Tongue (tissue), 2 donors: Measurements from ENCODE around the gene OR7A5. TPM values are rescaled to one million over a fixed set of nuclear protein-coding genes. Genes with fewer than 3 reads are reported as not detected.
"Not testable (repeated sequence)": the region's sequence is repeated elsewhere in the genome, so short reads cannot be mapped to it uniquely, and the experiment has no call there.

Experiments used
- DNase-seq: peaks from one replicate; pipeline ENCODE4 v3.0.0-alpha.2; 2015
- total RNA-seq: library from RNA; depleted of rRNA; stranded (reverse); fragments of >200 nt; gene quantifications from one replicate; pipeline ENCODE4 v1.2.3, GENCODE V29; 2014

The OR7A5 gene
- not detected for total RNA-seq

DNA sequence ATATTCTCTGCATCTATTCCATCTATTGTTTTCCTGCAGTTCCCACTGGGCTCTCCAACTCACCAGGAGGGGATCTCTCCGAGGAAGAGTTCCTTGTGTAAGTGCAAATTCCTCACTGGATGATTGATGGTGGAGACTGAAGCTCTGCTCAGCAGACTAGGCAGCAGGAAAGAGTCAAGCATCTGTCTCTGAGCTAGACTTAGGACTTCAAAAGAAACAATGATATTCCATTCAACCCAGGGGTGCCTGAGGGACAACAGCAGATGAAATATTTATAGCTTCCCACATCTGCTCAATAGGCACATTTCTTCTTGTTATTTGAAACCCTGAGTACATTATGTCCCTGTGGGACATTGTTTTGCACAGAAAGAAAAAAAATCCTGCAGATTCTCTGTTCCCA, at the start of gene OR7A5, which contains the start of gene OR7C1:
OR7A5 (minus strand) TSS at position 175 of the 400 bp plus-strand sequence. CDS start 6,944 bp downstream, outside the sequence.
OR7C1 (minus strand) TSS at position 175 of the 400 bp plus-strand sequence. CDS start 35,049 bp downstream, outside the sequence.
- peak; percentile 47 for DNase-seq

DNA sequence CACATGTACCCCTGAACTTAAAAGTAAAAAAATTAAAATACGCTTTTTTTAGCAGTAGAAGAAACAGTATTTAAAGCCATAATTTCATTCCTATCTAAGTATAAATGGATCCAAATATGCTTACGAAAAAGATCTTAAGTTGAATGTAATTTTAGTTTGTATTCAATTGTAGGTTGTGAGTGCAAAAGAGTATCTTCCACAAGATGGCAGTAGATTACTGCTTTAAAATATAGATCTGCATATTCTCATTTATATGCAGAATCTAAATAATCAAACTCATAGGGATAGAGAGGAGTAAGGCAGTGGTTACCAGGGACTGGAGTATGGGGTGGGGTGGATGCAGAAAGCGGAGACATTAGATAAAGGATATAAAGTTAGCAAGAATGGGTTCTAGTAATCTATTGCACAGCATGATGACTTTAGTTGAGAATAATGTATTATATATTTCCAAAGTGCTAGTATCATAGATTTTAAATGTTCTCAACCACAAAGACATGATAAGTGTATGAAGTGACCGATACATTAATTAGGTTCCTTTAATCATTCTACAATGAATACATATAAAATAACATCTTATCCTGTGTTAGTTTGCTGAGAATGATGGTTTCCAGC, 36.7 kb upstream of the OR7A5 start:
- DNase-seq, result peak; percentile 31

DNA sequence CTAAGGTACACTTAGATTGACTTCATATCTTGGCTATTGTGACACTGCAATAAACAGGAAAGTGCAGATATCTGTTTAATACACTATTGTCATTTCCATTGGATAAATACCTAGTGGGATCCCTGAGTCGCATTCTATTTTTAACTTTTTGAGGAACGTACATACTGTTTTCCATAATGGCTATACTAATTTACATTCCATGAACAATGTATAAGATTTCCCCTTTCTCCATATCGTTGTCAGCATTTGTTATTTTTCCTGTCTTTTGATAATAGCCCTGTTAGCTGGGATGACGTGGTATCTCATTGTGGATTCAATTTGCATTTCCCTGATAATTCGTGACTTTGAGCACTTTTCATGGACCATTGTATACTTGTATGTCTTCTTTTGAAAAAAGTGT, 33.5 kb upstream of the OR7A5 start:
- DNase-seq, result no peak

DNA sequence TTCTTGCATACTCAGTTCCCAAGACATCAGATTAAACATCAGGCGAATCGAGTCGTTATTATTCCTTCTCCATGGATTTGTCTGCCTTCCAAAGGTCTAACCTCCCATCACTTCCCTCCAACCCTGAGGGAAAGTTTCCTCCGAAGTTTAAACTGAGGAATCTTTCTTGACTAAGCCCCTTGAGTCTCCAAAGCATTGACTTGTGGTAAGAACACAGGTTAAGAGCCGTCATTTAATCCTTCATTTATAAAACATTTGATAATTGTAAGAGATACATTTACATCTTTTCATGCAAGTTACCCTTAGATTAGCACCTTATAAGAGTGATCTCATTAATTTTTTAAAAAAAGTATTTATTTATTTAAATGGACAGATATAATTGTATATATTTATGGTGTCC, 13.8 kb upstream of the OR7A5 start, which contains the start of gene OR7A10:
OR7A10 (minus strand) TSS at position 101 of the 400 bp plus-strand sequence. CDS start 7,045 bp downstream, outside the sequence.
- DNase-seq, result no peak

DNA sequence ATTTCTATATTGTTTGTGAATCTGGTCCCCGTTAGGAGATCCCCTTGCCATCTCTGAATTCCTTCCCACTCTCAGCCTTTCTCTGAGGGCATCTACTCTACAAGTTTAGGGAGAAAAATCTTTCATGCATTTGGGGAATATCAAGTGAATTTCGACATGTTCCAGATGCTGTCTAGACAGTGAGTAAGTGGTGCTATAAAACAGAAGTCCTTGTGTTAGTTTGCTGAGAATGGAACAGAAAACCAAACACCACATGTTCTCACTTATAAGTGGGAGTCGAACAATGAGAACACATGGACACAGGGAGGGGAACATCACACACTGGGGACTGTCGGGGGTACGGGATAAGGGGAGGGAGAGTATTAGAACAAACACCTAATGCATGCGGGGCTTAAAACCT, 8.6 kb upstream of the OR7A5 start:
- DNase-seq, result peak; percentile 71

DNA sequence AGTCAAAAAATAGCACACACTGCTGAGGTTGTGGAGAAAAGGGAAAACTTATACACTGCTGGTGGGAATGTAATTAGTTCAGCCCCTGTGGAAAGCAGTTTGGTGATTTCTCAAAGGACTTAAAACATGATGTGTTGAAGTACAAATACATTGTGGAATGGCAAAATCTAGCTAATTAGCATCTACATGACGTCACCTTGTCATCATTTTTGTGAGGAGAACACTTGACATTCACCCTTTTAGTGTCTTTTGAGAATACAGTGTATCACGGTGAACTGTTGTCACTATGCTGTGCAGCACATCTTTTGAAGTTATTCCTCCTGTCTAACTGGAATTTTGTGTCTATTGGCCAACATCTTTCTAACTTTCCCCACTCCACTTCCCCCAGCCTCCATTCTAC, 8.2 kb upstream of the OR7A5 start:
- DNase-seq, result no peak

DNA sequence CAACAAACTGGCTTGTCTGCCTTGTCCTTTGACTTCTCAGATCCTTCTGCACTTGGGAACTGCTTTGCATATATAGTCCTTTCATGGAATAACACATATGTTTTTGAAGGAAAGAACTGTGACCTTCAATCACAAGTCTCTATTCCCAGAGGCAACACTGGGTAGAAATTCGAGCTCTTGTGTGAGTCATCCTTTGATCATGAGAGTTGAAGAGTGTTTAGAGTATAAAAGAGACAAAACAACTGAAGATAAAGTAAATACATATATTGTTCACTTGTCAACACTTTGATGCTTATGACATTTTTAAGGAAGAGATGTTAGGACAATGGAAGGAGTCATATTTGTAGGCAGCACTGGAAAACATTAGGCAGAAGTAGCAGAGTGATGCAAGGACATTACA, 5.2 kb upstream of the OR7A5 start:
- DNase-seq, result peak; percentile 11

DNA sequence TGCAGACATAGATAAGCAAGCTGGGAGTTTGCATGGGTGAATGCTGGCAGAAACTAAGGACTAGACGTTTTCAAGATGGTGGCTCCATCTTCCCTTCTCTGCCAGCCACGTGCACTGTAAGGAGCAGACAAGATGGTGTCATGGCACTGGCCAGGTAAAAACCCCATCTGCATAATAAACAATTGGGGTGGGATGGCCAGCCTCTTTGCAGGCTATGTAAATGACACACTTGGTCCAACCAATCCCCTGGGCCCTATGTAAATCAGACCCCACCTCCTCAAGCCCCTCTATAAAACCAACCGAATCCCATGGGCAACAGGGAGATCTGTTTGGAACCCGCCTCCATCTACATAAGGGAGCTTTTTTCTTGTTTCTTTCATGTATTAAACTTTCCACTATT, 2.4 kb upstream of the OR7A5 start:
- DNase-seq, result no peak

DNA sequence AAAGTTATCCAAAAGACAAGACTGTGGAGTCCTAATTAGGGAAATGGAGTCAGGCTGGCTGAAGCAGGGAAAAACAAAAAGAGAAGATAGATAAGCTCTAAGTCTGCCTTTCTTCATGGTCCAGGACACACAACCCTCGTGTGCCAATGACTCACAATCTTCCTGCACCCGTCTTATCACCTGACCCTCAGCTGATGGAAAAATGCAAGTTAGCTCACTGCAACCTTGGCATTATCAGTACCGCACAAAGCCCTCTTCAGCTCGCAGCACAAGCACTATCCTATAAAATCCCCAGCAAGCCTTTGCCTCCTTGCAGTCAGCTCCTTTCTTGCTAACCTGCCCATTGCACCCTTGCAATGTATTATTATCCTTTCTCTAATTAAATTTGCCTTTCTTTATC, 4.3 kb downstream of the OR7A5 start:
- DNase-seq, result no peak

DNA sequence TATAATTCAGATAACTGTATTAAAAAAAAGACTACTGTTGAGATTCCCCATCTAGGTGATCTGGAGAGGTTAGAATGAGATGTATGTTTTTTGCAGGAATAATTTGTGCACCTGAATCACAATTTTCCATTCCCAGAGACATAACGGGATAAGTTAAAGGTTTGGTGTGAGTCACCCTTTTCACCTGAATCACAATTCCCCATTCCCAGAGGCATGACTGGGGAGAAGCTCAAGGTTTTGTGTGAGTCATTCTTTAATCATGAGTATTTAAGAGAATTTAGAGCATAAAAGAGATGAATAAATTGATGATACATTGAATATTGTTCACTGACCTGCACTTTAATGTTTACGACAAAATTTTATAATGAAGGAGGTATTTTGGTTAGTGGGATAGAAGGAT, 9.0 kb downstream of the OR7A5 start:
- DNase-seq, result no peak

DNA sequence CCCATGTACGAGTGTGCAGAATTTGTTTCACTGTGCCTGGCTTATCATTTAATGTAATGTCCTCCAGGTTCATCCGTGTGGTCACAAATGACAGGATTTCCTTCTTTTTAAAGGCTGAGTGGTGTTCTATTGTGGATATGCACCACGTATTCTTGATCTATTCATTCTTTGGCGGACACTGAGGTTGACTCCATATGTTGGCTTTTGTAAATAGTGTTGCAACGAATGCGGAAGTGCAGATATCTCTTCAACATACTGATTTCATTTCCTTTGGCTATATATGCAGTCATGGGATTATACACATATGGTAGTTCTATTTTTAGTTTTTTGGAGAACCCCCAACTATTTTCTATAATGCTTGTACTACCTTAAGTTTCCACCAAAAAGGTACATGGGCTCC, 13.0 kb downstream of the OR7A5 start:
- DNase-seq, result peak; percentile 49

DNA sequence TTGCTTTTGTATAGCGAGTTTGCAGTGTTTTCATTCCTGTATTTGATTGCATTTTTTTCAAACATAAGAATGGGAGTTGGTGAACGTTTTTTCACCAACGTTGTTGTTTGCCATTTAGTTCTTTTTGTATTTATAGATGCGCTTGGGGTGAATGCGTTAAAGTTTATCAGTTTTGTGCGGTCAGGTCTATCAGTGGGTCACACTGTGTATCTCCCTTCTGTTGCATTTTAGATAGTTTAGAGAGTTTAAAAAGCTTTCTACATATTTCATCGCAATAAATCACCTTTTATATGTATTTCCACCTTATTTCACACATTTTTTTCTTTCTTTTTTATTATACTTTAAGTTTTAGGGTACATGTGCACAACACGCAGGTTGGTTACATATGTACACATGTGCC, 16.4 kb downstream of the OR7A5 start:
- no peak for DNase-seq

DNA sequence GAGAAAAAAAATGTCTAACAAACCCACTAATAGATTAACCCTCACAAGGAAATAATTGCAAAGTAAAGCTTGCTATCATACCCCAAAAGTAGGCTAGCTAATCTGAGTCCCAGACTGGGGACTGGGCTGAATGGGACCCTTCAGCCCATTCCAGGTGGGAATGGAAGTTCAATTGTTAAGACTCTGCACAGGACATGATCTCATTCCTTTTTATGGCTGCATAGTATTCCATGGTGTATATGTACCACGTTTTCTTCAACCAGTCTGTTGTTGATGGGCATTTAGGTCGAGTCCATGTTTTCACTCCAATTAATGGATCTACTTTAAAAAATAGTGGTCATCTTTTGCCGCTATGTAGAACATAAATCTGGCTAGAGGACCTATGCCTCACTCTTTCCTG, 17.9 kb downstream of the OR7A5 start:
- DNase-seq, result no peak

DNA sequence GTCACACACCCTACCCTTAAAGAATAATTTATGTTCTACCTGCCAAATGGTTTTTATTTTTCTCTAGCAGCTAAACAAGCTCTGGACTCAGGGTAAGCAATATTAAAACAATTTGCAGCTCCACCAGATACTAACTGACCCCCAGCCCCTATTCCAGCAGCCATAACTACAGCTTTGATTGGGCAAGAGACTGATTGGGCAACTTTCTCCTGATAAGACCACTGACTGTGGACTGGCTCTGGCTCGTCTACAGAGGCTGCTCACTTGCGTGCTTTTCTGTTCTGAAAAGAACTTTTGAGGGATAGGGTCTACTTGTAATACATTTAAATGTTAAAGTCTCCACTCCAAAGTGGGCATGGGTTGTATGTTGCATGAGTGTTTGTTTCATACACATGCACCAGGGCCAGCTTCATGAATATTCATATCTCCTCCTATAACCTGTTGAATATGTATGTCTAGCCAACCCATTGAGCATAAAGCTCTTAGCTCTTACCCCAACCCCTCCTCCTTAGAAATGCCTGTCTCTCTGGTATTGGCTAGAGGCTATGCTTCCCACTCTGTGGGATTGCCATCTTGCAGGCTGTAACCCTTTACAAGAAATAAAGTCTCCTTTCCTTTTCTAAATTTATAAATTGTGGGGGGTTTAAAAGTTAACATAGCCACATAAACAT, 19.9 kb downstream of the OR7A5 start:
- DNase-seq, result no peak

DNA sequence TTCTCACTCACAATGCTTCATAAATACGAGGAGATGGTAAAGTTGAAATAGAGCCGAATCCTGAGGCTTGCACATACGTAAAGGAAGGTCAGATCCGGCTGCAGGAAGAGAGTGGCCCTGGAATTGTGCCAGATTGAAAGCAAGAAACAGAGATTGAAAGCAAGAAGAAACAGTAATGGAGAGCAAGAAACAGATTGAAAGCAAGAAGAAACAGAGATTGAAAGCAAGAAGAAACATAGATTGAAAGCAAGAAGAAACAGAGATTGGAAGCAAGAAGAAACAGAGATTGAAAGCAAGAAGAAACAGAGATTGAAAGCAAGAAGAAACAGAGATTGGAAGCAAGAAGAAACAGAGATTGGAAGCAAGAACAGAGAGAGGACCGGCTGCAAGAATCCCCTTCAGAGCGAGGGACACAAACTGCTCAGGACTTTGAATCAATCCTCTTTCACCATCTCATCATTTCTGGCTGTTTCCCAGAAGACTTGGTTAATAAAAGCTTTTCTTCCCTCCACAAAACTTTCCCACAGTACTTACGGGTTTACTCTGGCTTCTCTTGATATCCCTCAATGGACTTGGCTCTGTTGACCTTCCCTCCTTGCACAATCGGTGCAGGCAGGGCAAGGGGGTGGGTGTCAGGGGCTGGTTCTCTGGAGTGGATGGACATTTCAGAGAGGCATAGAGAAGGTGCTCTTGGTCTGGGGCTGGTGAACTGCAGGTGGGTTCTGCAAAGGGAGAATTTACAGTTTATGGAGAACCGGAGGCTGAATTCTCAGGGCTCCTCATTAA, 25.5 kb downstream of the OR7A5 start:
- no peak for DNase-seq

DNA sequence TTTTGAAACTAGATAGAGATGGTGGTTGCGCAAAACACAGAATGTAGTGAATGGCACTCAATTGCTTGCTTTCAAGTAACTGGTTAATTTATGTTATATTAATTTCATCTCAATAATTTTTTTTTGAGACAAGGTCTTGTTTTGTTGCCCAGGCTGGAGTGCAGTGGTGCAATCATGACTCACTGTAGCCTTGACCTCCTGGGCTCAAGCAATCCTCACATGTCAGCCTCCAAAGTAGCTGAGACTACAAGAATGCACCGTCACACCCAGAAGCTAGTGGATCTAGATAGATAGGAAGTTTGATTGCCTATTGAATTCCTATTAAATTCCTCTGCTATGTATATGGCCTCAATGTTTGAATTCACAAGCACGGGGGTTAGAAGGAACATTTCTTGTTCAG, 30.2 kb downstream of the OR7A5 start:
- DNase-seq, result no peak

DNA sequence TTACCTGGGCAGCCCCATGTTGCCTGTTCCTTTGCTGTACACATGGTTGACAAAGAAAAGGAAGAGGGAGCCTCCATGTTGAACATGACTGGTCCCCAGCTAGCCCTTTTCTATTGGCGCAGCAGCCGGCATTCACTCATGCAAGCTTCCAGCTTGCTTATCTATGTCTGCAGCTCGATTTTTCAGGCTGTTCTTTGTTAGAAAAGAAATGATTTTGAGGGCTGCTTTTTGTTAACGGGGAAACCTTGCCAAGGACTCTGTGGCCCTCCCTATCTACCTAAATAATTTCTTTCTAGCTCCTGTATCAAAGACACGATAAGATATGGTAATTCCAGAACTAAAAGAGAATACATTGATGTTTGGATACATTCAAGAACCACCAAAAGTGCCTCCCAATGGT, 36.2 kb downstream of the OR7A5 start:
- no peak for DNase-seq

DNA sequence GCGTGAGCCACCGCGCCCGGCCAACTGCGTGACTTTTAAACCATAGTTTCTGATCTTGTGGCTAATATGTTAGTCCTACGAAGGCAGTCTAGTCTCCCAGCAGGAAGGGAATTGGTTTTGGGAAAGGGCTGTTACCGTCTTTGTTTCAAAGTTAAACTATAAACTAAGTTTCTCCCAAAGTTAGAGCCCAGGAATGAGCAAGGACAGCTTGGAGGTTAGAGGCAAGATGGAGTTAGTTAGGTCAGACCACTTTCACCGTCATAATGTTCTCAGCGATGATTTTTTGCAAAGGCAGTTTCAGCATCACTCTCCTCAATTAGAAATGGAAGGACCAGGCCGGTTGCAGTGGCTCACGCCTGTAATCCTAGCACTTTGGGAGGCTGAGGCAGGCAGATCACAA, 39.0 kb downstream of the OR7A5 start:
- no peak for DNase-seq

DNA sequence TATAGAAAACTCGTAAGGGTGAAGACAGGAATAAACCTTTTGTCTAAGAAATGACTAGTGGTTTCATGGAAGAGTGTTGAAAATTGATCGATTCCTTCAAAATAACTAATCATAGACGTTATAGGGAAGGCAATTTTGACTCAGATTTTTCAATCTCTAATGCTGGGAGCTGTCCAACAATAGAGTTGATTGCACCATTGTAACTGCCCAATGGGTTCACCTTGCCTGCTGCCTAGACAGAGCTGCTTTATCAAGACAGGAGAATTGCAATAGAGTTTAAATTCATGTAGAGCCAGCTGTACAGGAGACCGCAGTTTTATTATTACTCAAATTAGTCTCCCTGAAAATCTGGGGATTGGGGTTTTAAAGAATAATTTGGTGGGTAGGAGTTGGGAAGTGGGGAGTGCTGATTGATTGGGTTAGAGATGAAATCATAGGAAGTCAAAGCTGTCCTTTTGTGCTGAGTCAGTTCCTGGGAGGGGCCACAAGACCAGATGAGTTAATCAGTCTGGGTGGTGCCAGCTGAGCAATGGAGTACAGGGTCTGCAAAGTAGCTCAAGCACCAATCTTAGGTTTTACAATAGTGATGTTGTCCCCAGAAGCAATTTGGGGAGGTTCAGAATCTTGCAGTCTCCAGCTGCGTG, 39.8 kb downstream of the OR7A5 start:
- DNase-seq, result no peak

DNA sequence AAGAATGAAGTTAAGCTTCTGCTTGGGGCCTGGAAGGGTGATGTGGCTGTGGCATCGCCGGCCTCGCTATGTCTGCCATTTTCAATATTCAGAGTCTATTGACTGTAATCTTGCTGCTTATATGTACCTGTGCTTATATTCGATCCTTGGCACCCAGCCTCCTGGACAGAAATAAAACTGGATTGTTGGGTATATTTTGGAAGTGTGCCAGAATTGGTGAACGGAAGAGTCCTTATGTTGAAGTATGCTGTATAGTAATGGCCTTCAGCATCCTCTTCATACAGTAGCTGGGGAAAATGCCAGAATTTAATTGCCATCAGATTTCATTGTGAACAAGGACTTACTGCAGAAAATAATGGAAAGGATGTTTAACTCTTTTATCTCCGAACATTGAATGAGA, 42.7 kb downstream of the OR7A5 start:
- not testable (repeated sequence) for DNase-seq

DNA sequence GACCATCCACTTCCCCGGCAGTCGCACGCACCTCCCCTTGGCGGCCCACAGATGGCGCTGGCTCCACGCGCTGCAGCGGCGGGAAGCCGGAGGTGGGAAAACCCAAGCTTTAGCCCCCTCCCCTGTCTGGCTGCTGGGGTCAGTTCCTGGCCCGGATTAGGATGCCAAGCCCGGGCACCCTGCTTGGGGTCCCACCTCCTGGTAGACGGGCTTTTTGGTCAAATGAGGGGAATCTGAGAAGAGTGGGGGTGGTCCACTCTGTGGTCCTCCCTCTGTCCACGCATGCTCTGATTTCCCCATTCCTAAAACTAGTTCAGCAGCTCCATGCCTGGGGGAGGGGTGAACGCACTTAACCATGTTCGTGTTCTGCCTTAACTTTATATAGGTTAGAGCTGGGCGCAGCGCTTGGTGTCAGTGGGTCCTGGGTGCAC, 48.5 kb downstream of the OR7A5 start:
- DNase-seq, result peak; percentile 44

DNA sequence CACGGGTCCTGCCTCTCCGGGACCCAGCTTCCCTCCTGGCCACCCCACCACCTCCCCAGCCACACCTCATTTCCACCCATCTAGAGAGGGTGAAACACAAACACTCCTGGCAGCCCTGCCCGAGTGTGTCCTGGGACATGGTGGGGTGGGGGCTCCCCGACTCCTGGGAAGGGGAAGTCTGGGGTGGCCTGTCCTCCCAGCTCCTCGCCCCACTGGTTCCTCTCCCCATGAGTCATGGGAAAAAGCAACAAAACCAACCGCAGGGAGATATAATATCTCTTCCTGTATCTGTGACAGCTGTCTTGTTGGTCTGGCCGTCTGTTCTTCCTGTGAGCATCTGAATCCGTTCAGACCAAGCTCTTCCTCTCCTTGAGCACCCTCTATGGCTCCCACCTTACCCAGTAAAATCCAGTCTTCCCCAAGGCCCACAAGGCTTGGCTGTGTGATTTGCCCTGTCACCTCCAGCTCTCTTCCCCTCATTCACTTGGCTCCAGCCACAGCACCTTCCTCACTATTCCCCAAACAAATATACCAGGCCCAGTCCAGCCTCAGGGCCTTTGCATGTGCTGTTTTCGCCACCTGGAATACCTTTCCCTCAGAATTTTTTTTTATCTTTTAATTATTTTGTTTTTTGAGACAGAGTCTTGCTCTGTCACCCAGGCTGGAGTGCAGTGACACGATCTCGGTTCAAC, 49.7 kb downstream of the OR7A5 start:
- DNase-seq, result peak; percentile 12
